Endothelial cell (in vitro differentiated cells): ENCODE data around the gene YPEL2. TPM values are rescaled to one million over a fixed set of nuclear protein-coding genes. Genes with fewer than 3 reads are reported as not detected.

Source experiments
- DNase-seq: peaks from one replicate; pipeline ENCODE4 v3.0.0; 2021; ENCODE audit warnings: low spot score
- H3K27ac Mint-ChIP-seq: one replicate; pipeline ENCODE4 v1.8.0; 2021; ENCODE audit warnings: mixed read lengths, inconsistent platforms; ENCODE audit not compliant: unreplicated experiment
- H3K27me3 Mint-ChIP-seq: one replicate; pipeline ENCODE4 v1.8.0; 2021; ENCODE audit warnings: mild to moderate bottlenecking, moderate library complexity, mixed read lengths, inconsistent platforms; ENCODE audit not compliant: unreplicated experiment
- H3K36me3 Mint-ChIP-seq: one replicate; pipeline ENCODE4 v1.8.0; 2021; ENCODE audit warnings: mild to moderate bottlenecking, low read depth, mixed read lengths, inconsistent platforms; ENCODE audit not compliant: unreplicated experiment
- H3K4me1 Mint-ChIP-seq: one replicate; pipeline ENCODE4 v1.8.0; 2021; ENCODE audit warnings: mild to moderate bottlenecking, mixed read lengths, inconsistent platforms; ENCODE audit not compliant: unreplicated experiment
- H3K4me3 Mint-ChIP-seq: one replicate; pipeline ENCODE4 v1.8.0; 2021; ENCODE audit warnings: mild to moderate bottlenecking, mixed read lengths, inconsistent platforms; ENCODE audit not compliant: unreplicated experiment
- H3K9me3 Mint-ChIP-seq: one replicate; pipeline ENCODE4 v1.8.0; 2021; ENCODE audit warnings: mixed read lengths, inconsistent platforms; ENCODE audit not compliant: unreplicated experiment
- CTCF ChIP-seq: fragments of 200-600 bp; sonication (generic); IDR thresholded peaks from one replicate; pipeline ENCODE4 v1.5.0; 2021; ENCODE audit warnings: antibody characterized with exemption; ENCODE audit not compliant: unreplicated experiment
- total RNA-seq: library from RNA; stranded (reverse); fragmentation: NEBNext Ultra II Directional; extraction: Animal tissue kit (Norgen Biotek cat#: 25700); gene quantifications from one replicate; pipeline ENCODE4 v1.2.1, GENCODE V29; 2021; ENCODE audit not compliant: unreplicated experiment

YPEL2 gene
- total RNA-seq, 1 donor from 2014 or later = 16.7 TPM

GRCh38 chr17:59370593-59371299 is 39.3 kb downstream of the YPEL2 start:
- Mint-ChIP-seq H3K9me3 (no peaks in the 10 kb centered on the region), H3K4me1 (peaks cover 46% of the 10 kb centered on the region), H3K27me3 (peaks cover 2% of the 10 kb centered on the region), H3K36me3 (peaks cover 12% of the 10 kb centered on the region), H3K4me3 (no peak overlapping the region), H3K27ac (no peak overlapping the region)
- DNase-seq = no peak
- TF ChIP-seq CTCF = no peak

- H3K4me3 Mint-ChIP-seq = no peak overlapping the region
- TF ChIP-seq CTCF = no peak
- no peaks in the 10 kb centered on the region for H3K9me3 Mint-ChIP-seq
- no peak overlapping the region for H3K27ac Mint-ChIP-seq
- H3K27me3 Mint-ChIP-seq = peaks cover 2% of the 10 kb centered on the region
- no peak for DNase-seq
- H3K36me3 Mint-ChIP-seq = peaks cover 12% of the 10 kb centered on the region
- peaks cover 40% of the 10 kb centered on the region for H3K4me1 Mint-ChIP-seq
These were observed 40.1 kb downstream of the YPEL2 start for GRCh38 chr17:59371416-59372100.

- no peak overlapping the region for H3K27ac Mint-ChIP-seq
- H3K4me1 Mint-ChIP-seq = peaks cover 34% of the 10 kb centered on the region
- H3K27me3 Mint-ChIP-seq = peaks cover 2% of the 10 kb centered on the region
- TF ChIP-seq CTCF = no peak
- no peak for DNase-seq
- no peaks in the 10 kb centered on the region for H3K9me3 Mint-ChIP-seq
- H3K4me3 Mint-ChIP-seq = no peak overlapping the region
- peaks cover 10% of the 10 kb centered on the region for H3K36me3 Mint-ChIP-seq
These were observed 40.8 kb downstream of the YPEL2 start for GRCh38 chr17:59372138-59372751.

GRCh38 chr17:59373882-59374495 is 42.5 kb downstream of the YPEL2 start:
- no peak for TF ChIP-seq CTCF
- H3K27me3 Mint-ChIP-seq = peaks cover 2% of the 10 kb centered on the region
- peaks cover 37% of the 10 kb centered on the region for H3K4me1 Mint-ChIP-seq
- H3K36me3 Mint-ChIP-seq = peaks cover 4% of the 10 kb centered on the region
- H3K27ac Mint-ChIP-seq = no peak overlapping the region
- H3K4me3 Mint-ChIP-seq = no peak overlapping the region
- H3K9me3 Mint-ChIP-seq = no peaks in the 10 kb centered on the region
- no peak for DNase-seq
